Parathyroid adenoma (tissue), 2 donors: ENCODE data around the gene PYGB.

Source experiments
- H2AFZ ChIP-seq: fragments of 300-600 bp; sonication (generic); one replicate; pipeline ENCODE4 v1.7.0; 2017; ENCODE audit warnings: antibody characterized with exemption, mild to moderate bottlenecking
- H3K27ac ChIP-seq: fragments of 300-600 bp; sonication (generic); one replicate; pipeline ENCODE4 v1.7.0; 2017
- H3K27me3 ChIP-seq: fragments of 300-600 bp; sonication (generic); one replicate; pipeline ENCODE4 v1.7.0; 2017; ENCODE audit warnings: low read length; ENCODE audit not compliant: control insufficient read depth, insufficient read depth
- H3K36me3 ChIP-seq: fragments of 300-600 bp; sonication (generic); one replicate; pipeline ENCODE4 v1.7.0; 2017; ENCODE audit warnings: low read length; ENCODE audit not compliant: control insufficient read depth, insufficient read depth
- H3K4me1 ChIP-seq: fragments of 300-600 bp; sonication (generic); one replicate; pipeline ENCODE4 v1.7.0; 2017; ENCODE audit warnings: control low read depth
- H3K4me2 ChIP-seq: fragments of 300-600 bp; sonication (generic); one replicate; pipeline ENCODE4 v1.7.0; 2017; ENCODE audit warnings: low read length
- H3K4me3 ChIP-seq: fragments of 300-600 bp; sonication (generic); one replicate; pipeline ENCODE4 v1.7.0; 2017; ENCODE audit warnings: low read depth, low read length
- H3K79me2 ChIP-seq: fragments of 300-600 bp; sonication (generic); one replicate; pipeline ENCODE4 v1.7.0; 2017; ENCODE audit warnings: control low read depth
- H3K9ac ChIP-seq: fragments of 300-600 bp; sonication (generic); one replicate; pipeline ENCODE4 v1.7.0; 2017; ENCODE audit warnings: mild to moderate bottlenecking
- H3K9me3 ChIP-seq: fragments of 300-600 bp; sonication (generic); one replicate; pipeline ENCODE4 v1.7.0; 2017; ENCODE audit warnings: low read length; ENCODE audit not compliant: control insufficient read depth
- CTCF ChIP-seq: fragments of 300-600 bp; sonication (generic); IDR thresholded peaks from one replicate; pipeline ENCODE4 v1.7.0; 2017; ENCODE audit warnings: antibody characterized with exemption, mild to moderate bottlenecking
- donor health status: primary hyperparathyroidism.

PYGB gene

DNA sequence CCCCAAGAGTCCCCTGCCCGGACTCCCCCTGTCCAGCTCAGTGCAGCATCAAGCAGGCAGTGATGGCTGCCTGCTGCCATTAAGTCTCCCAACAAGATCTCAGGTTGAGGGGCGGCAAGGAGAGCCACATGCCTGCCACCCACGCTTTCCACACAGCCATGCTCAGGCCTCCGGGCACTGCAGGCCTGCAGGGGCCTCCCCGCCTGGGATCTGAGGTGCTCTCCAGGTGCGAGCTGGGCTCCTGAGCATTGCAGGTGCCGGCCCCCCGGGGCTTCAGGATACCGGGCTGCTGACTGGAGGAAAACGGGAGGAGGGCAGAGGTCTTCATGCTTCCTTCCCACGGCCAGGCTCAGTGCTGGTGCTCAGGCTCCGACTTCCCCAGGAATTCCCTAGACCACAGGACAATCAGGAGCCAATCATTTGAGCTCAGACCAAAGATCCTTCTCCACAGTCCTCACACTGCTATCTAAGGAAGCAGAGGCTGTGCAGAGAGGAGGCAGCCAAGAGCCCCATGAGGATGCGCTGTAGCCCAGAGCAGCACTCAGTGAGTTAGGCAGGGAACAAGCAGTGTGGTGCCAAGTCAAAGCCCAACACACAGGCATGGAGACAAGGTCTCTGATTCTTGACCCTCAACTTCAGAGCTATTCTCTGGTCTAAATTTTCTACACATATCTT, 52.7 kb downstream of the PYGB start:
- H3K9ac ChIP-seq: no peak overlapping the region
- H3K4me3 ChIP-seq: no peak overlapping the region
- no peaks in the 10 kb centered on the region for H3K4me1 ChIP-seq
- no peaks in the 10 kb centered on the region for H3K36me3 ChIP-seq
- H3K27me3 ChIP-seq: no peaks in the 10 kb centered on the region
- no peak overlapping the region for H3K4me2 ChIP-seq
- H3K9me3 ChIP-seq: no peaks in the 10 kb centered on the region
- H3K79me2 ChIP-seq: no peaks in the 10 kb centered on the region
- H3K27ac ChIP-seq: no peak overlapping the region
- H2AFZ ChIP-seq: no peak overlapping the region
- TF ChIP-seq CTCF: no peak

- no peak overlapping the region for H3K4me3 ChIP-seq
- no peaks in the 10 kb centered on the region for H3K4me1 ChIP-seq
- no peaks in the 10 kb centered on the region for H3K9me3 ChIP-seq
- no peak for TF ChIP-seq CTCF
- no peaks in the 10 kb centered on the region for H3K79me2 ChIP-seq
- no peak overlapping the region for H3K27ac ChIP-seq
- H3K36me3 ChIP-seq: no peaks in the 10 kb centered on the region
- no peaks in the 10 kb centered on the region for H3K27me3 ChIP-seq
- no peak overlapping the region for H3K9ac ChIP-seq
- no peak overlapping the region for H3K4me2 ChIP-seq
- H2AFZ ChIP-seq: no peak overlapping the region
These were observed 53.6 kb downstream of the PYGB start for GRCh38 chr20:25301357-25301920.

- Histone ChIP-seq H3K4me1 (no peaks in the 10 kb centered on the region), H3K4me2 (no peak overlapping the region), H2AFZ (no peak overlapping the region), H3K9me3 (no peaks in the 10 kb centered on the region), H3K4me3 (no peak overlapping the region), H3K79me2 (no peaks in the 10 kb centered on the region), H3K27me3 (no peaks in the 10 kb centered on the region), H3K9ac (no peak overlapping the region), H3K27ac (no peak overlapping the region), H3K36me3 (no peaks in the 10 kb centered on the region)
- no peak for TF ChIP-seq CTCF
These were observed 54.7 kb downstream of the PYGB start for GRCh38 chr20:25302596-25302995.

- H3K9me3 ChIP-seq: no peaks in the 10 kb centered on the region
- no peak overlapping the region for H3K4me3 ChIP-seq
- no peaks in the 10 kb centered on the region for H3K36me3 ChIP-seq
- H3K4me2 ChIP-seq: no peak overlapping the region
- no peaks in the 10 kb centered on the region for H3K4me1 ChIP-seq
- H3K79me2 ChIP-seq: no peaks in the 10 kb centered on the region
- no peak overlapping the region for H3K9ac ChIP-seq
- no peak for TF ChIP-seq CTCF
- H3K27me3 ChIP-seq: no peaks in the 10 kb centered on the region
- no peak overlapping the region for H3K27ac ChIP-seq
- no peak overlapping the region for H2AFZ ChIP-seq
These were observed 55.6 kb downstream of the PYGB start for GRCh38 chr20:25303292-25304024.
